K562 (cell line): Measurements from ENCODE around the gene PDE8A. TPM values are rescaled to one million over a fixed set of nuclear protein-coding genes. Genes with fewer than 3 reads are reported as not detected.

Experiments used
- ARID2 ChIP-seq: fragments of 450-650 bp; IDR thresholded peaks from 2 replicates; pipeline ENCODE4 v1.6.1; 2017; ENCODE audit warnings: antibody characterized with exemption, mild to moderate bottlenecking
- CTBP1 ChIP-seq: fragments of 450-650 bp; IDR thresholded peaks from 2 replicates; pipeline ENCODE4 v1.6.1; 2016; ENCODE audit warnings: borderline replicate concordance
- DEAF1 ChIP-seq: fragments of 450-650 bp; formaldehyde crosslinking; IDR thresholded peaks from 2 replicates; pipeline ENCODE4 v1.4.0; 2020; ENCODE audit warnings: mild to moderate bottlenecking, moderate library complexity
- ELF1 ChIP-seq: fragments of 200-800 bp; sonication (Bioruptor generic); IDR thresholded peaks from 2 replicates; pipeline ENCODE4 v1.6.1; 2016; ENCODE audit warnings: missing genetic modification characterization, missing compliant biosample characterization
- HDAC2 ChIP-seq: fragments of 450-650 bp; IDR thresholded peaks from 2 replicates; pipeline ENCODE4 v1.6.1; 2016; ENCODE audit warnings: mild to moderate bottlenecking
- HDGF ChIP-seq: fragments of 450-650 bp; IDR thresholded peaks from 2 replicates; pipeline ENCODE4 v1.6.1; 2016
- MAZ ChIP-seq, 2 experiments: fragments of 450-650 bp in 1 of 2; sonication (generic) in 1 of 2; formaldehyde crosslinking; IDR thresholded peaks in 1 of 2; conservative IDR thresholded peaks in 1 of 2; 2 replicates each; pipeline versions ENCODE4 v1.4.0 to v1.5.0; 2020; ENCODE audit warnings: mild to moderate bottlenecking in 1 of 2, missing genetic modification reagents in 1 of 2
- MIER1 ChIP-seq: fragments of 450-650 bp; IDR thresholded peaks from 2 replicates; pipeline ENCODE4 v1.6.1; 2016; ENCODE audit warnings: antibody characterized with exemption, mild to moderate bottlenecking, low read depth
- MLLT1 ChIP-seq, 2 experiments: fragments of 450-650 bp; IDR thresholded peaks; 2 replicates each; pipeline ENCODE4 v1.6.1; 2016
- NR0B1 ChIP-seq: fragments of 450-650 bp; IDR thresholded peaks from one replicate; pipeline ENCODE4 v1.6.1; 2018; ENCODE audit warnings: mild to moderate bottlenecking, moderate library complexity; ENCODE audit not compliant: partially characterized antibody
- NR4A1 ChIP-seq, 2 experiments: fragments of 250-450 bp in 1 of 2; fragments of 450-650 bp in 1 of 2; sonication (Bioruptor Pico) in 1 of 2; IDR thresholded peaks; 2 replicates each; pipeline versions ENCODE4 v1.4.0 to v1.6.1; 2016 to 2020; ENCODE audit warnings: mild to moderate bottlenecking in 2 of 2, missing compliant biosample characterization in 1 of 2, missing genetic modification characterization in 1 of 2, moderate library complexity in 1 of 2
- PHF21A ChIP-seq: fragments of 450-650 bp; IDR thresholded peaks from 2 replicates; pipeline ENCODE4 v1.6.1; 2017; ENCODE audit warnings: low read depth, borderline replicate concordance
- RB1 ChIP-seq: fragments of 450-650 bp; IDR thresholded peaks from 2 replicates; pipeline ENCODE4 v1.6.1; 2017; ENCODE audit warnings: low read depth, mild to moderate bottlenecking
- RCOR1 ChIP-seq, 2 experiments: IDR thresholded peaks; 2 replicates each; pipeline ENCODE4 v1.6.1; 2012; ENCODE audit warnings: low read depth in 2 of 2, low read length in 2 of 2, borderline replicate concordance in 1 of 2, improper control_type of control experiment in 1 of 2
- RUNX1 ChIP-seq: sonication (generic); IDR thresholded peaks from 2 replicates; pipeline ENCODE4 v1.6.1; 2016; ENCODE audit warnings: antibody characterized with exemption, low read depth
- TOE1 ChIP-seq, 2 experiments: fragments of 450-650 bp in 1 of 2; sonication (generic) in 1 of 2; formaldehyde crosslinking in 1 of 2; IDR thresholded peaks; 2 replicates each; pipeline versions ENCODE4 v1.7.1 to v1.8.0; 2016 to 2022; ENCODE audit warnings: borderline replicate concordance in 2 of 2, mild to moderate bottlenecking in 2 of 2, antibody characterized with exemption in 1 of 2, inconsistent platforms in 1 of 2, low read depth in 1 of 2, missing genetic modification reagents in 1 of 2, moderate library complexity in 1 of 2
- XRCC3 ChIP-seq: fragments of 450-650 bp; IDR thresholded peaks from 2 replicates; pipeline ENCODE4 v1.6.1; 2017; ENCODE audit warnings: mild to moderate bottlenecking, moderate library complexity
- YY1 ChIP-seq, 3 experiments: IDR thresholded peaks; 2 replicates each; pipeline ENCODE4 v1.6.1; 2011; ENCODE audit warnings: low read length in 2 of 3, mild to moderate bottlenecking in 2 of 3, moderate library complexity in 2 of 3, borderline replicate concordance in 1 of 3, control low read depth in 1 of 3, low read depth in 1 of 3; ENCODE audit not compliant: insufficient read depth in 3 of 3, insufficient replicate concordance in 2 of 3, control insufficient read depth in 1 of 3, insufficient read length in 1 of 3; ENCODE audit errors: extremely low read depth in 1 of 3
- ZNF444 ChIP-seq: fragments of 250-450 bp; sonication (Bioruptor Pico); IDR thresholded peaks from 2 replicates; pipeline ENCODE4 v1.4.0; 2020; ENCODE audit warnings: mild to moderate bottlenecking, moderate library complexity
- ZNF445 ChIP-seq: fragments of 250-450 bp; sonication (Bioruptor Pico); IDR thresholded peaks from 2 replicates; pipeline ENCODE4 v1.4.0; 2020; ENCODE audit warnings: low read depth, mild to moderate bottlenecking, moderate library complexity
- polyA plus RNA-seq, 8 experiments: library from polyadenylated mRNA; depleted of rRNA in 4 of 8; stranded (reverse) in 5 of 8; unstranded in 3 of 8; fragments of >200 nt; fragmentation: Nextera tagmentation in 2 of 8; fragmentation: Illumina TruSeq in 1 of 8; extraction: Ambion mirVana in 2 of 8; extraction: Trizol in 1 of 8; gene quantifications; 2 replicates each; pipeline versions ENCODE4 v1.2.1 to v1.2.3, GENCODE V29; 2011 to 2014; ENCODE audit warnings: inconsistent platforms in 1 of 8, missing spikeins in 1 of 8
- total RNA-seq, 7 experiments: library from RNA; depleted of rRNA in 6 of 7; stranded (reverse); fragments of >200 nt in 6 of 7; fragmentation: Illumina TruSeq in 2 of 7; extraction: Trizol in 2 of 7; gene quantifications; 2 replicates each; pipeline versions ENCODE4 v1.2.1 to v1.2.3, GENCODE V29; 2011 to 2021; ENCODE audit warnings: low replicate concordance in 1 of 7

PDE8A gene
- total and polyA plus RNA-seq, 9 of the 15 experiments (the other 6 are each of a cell fraction or from before 2014, with no cell fraction given) = 5.9 to 40.3 (median 19.8) TPM

- 0 out of 2 replicates have a peak, but pooled peaks have one; percentile 27 for TF ChIP-seq DEAF1
- no peak for TF ChIP-seq MIER1
- TF ChIP-seq RCOR1 (IDR thresholded peaks at IDR 0.05; ENCODE audit: borderline replicate concordance in 1 of 2, low read depth in 2 of 2, low read length in 2 of 2) = peak in 1 of 2 experiments; percentile 84; a peak in 2 of 4 replicates
- peak; percentile 11; the same call in 1 of the 2 replicates for TF ChIP-seq PHF21A
- no peak for TF ChIP-seq XRCC3
- no peak for TF ChIP-seq ZNF444 (CRISPR knock-in tag)
- TF ChIP-seq YY1 (IDR thresholded peaks at IDR 0.05; ENCODE audit: borderline replicate concordance in 1 of 3, control insufficient read depth in 1 of 3, extremely low read depth in 1 of 3, insufficient read depth in 3 of 3, insufficient read length in 1 of 3, insufficient replicate concordance in 2 of 3, low read depth in 1 of 3, low read length in 2 of 3) = peak in 1 of 3 experiments; percentile 35
- peak in 1 of 2 experiments; percentile 15; a peak in 1 of 4 replicates for TF ChIP-seq MLLT1 (IDR thresholded peaks at IDR 0.05)
- TF ChIP-seq CTBP1 = peak; percentile 49; the same call in 1 of the 2 replicates
- no peak for TF ChIP-seq ELF1 (tag)
- TF ChIP-seq HDGF = no peak
- no peak for TF ChIP-seq NR0B1
- TF ChIP-seq HDAC2 = 0 out of 2 replicates have a peak, but pooled peaks have one; percentile 45
- no peak for TF ChIP-seq NR4A1 (CRISPR knock-in tag; IDR thresholded peaks at IDR 0.05)
- TF ChIP-seq NR4A1 (tag; IDR thresholded peaks at IDR 0.05) = no peak
- no peak for TF ChIP-seq RUNX1
- no peak for TF ChIP-seq MAZ (CRISPR knock-in tag; conservative IDR thresholded peaks at IDR 0.05 in 1 of 2, IDR thresholded peaks at IDR 0.05 in 1 of 2)
- 0 out of 2 replicates have a peak, but pooled peaks have one; percentile 19 for TF ChIP-seq TOE1 (IDR thresholded peaks at IDR 0.05; ENCODE audit: borderline replicate concordance)
- no peak for TF ChIP-seq TOE1 (CRISPR knock-in tag; IDR thresholded peaks at IDR 0.05; ENCODE audit: borderline replicate concordance, low read depth)
- TF ChIP-seq ZNF445 = no peak
- TF ChIP-seq ARID2 = peak; percentile 39; the same call in 1 of the 2 replicates
- peak; percentile 44; the same call in 1 of the 2 replicates for TF ChIP-seq RB1
Observed at GRCh38 chr15:85044251-85044853, 62.7 kb downstream of the PDE8A start (continued).
